Lower lobe of right lung (tissue), 2 donors: ENCODE data around the gene CFDP1. TPM values are rescaled to one million over a fixed set of nuclear protein-coding genes. Genes with fewer than 3 reads are reported as not detected.

ENCODE experiments used
- ATAC-seq, 2 donors: fragments of 200-7000 bp; cut with Tn5 transposase; one replicate each; pipeline ENCODE4 v1.9.1; 2020 to 2022; ENCODE audit warnings: mild to moderate bottlenecking in 2 of 2, moderate library complexity in 2 of 2
- DNase-seq: peaks from one replicate; pipeline ENCODE4 v3.0.0-alpha.2; 2020
- H3K27ac ChIP-seq: fragments of 200-600 bp; one replicate; pipeline ENCODE4 v1.8.0; 2022
- H3K27me3 ChIP-seq: fragments of 200-600 bp; one replicate; pipeline ENCODE4 v1.8.0; 2022; ENCODE audit warnings: low read depth
- H3K36me3 ChIP-seq: fragments of 200-600 bp; one replicate; pipeline ENCODE4 v1.8.0; 2022; ENCODE audit warnings: mild to moderate bottlenecking
- H3K4me1 ChIP-seq: fragments of 200-600 bp; one replicate; pipeline ENCODE4 v1.8.0; 2022
- H3K4me3 ChIP-seq: fragments of 200-600 bp; one replicate; pipeline ENCODE4 v1.8.0; 2022; ENCODE audit warnings: mild to moderate bottlenecking
- H3K9me3 ChIP-seq: fragments of 200-600 bp; one replicate; pipeline ENCODE4 v1.8.0; 2022
- intact Hi-C: fragments of 100-400 bp; cut with DNase I; formaldehyde crosslinking; loops from one replicate; pipeline ENCODE4 v1.11.0; 2022
- total RNA-seq: library from RNA; stranded (reverse); fragmentation: NEBNext Ultra II Directional; extraction: Animal tissue kit (Norgen Biotek cat#: 25700); gene quantifications from one replicate; pipeline ENCODE4 v1.2.1, GENCODE V29; 2021
- TF ChIP-seq, protein P1 (sequence below): fragments of 200-600 bp; IDR thresholded peaks from one replicate; pipeline ENCODE4 v1.8.0; 2022; ENCODE audit warnings: antibody characterized with exemption, mild to moderate bottlenecking
- donor health status: DM: no; HTN: yes; CAD: no; lungs with severe emphysema.

The CFDP1 gene
- total RNA-seq, 1 donor from 2014 or later = 57.7 TPM

DNA sequence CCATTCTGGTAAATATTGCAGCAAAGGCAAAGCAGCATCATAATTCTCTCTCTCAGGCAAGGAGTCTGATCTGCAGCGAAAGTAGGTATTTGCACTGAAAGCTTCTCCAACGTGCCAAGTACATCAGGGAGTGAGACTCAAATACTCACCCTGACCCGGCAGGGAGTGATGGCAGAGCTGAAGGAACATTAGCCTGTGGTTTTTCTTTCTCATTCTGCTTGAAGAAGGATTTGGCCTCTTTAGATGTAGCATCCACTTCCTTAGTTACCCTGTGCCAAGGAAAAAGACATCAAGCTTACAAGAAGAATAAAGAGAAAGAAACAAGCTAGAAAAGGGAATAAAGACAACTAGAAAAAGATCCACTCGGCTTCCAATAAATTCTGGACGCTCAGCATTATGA is 38.4 kb downstream of the CFDP1 start:
- no peak for ATAC-seq
- Histone ChIP-seq H3K4me1 (no peaks in the 10 kb centered on the region), H3K9me3 (no peaks in the 10 kb centered on the region), H3K4me3 (no peak overlapping the region), H3K36me3 (peaks cover 25% of the 10 kb centered on the region), H3K27ac (no peak overlapping the region), H3K27me3 (no peaks in the 10 kb centered on the region)
- no peak for DNase-seq
- TF ChIP-seq, protein P1, sequence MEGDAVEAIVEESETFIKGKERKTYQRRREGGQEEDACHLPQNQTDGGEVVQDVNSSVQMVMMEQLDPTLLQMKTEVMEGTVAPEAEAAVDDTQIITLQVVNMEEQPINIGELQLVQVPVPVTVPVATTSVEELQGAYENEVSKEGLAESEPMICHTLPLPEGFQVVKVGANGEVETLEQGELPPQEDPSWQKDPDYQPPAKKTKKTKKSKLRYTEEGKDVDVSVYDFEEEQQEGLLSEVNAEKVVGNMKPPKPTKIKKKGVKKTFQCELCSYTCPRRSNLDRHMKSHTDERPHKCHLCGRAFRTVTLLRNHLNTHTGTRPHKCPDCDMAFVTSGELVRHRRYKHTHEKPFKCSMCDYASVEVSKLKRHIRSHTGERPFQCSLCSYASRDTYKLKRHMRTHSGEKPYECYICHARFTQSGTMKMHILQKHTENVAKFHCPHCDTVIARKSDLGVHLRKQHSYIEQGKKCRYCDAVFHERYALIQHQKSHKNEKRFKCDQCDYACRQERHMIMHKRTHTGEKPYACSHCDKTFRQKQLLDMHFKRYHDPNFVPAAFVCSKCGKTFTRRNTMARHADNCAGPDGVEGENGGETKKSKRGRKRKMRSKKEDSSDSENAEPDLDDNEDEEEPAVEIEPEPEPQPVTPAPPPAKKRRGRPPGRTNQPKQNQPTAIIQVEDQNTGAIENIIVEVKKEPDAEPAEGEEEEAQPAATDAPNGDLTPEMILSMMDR = no peak
- intact Hi-C loops = no loop called here

DNA sequence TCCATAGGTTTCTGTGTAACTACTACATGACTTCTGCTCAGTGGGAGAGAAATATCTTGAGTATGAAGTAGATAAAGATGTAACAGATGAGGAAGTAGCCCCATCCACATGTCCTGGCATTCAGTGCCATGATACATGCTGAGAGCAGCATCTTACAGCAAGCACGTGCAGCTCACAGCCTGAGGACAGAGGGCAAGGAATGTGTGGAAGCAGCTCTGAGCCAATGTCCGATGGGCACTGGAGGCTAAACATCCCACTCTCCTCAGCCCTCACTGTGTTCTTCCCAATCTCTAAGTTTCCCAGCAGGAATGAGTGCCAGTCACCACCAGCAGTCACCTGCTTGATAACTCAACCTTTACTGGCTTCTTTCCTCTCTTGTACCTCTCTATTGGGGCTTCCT is 40.4 kb downstream of the CFDP1 start:
- intact Hi-C loops = no loop called here
- H3K27me3 ChIP-seq = no peaks in the 10 kb centered on the region
- H3K27ac ChIP-seq = no peak overlapping the region
- H3K4me1 ChIP-seq = peaks cover 17% of the 10 kb centered on the region
- H3K36me3 ChIP-seq = peaks cover 26% of the 10 kb centered on the region
- TF ChIP-seq, protein P1 = no peak
- ATAC-seq (no peak), DNase-seq (no peak)
- no peaks in the 10 kb centered on the region for H3K9me3 ChIP-seq
- no peak overlapping the region for H3K4me3 ChIP-seq

DNA sequence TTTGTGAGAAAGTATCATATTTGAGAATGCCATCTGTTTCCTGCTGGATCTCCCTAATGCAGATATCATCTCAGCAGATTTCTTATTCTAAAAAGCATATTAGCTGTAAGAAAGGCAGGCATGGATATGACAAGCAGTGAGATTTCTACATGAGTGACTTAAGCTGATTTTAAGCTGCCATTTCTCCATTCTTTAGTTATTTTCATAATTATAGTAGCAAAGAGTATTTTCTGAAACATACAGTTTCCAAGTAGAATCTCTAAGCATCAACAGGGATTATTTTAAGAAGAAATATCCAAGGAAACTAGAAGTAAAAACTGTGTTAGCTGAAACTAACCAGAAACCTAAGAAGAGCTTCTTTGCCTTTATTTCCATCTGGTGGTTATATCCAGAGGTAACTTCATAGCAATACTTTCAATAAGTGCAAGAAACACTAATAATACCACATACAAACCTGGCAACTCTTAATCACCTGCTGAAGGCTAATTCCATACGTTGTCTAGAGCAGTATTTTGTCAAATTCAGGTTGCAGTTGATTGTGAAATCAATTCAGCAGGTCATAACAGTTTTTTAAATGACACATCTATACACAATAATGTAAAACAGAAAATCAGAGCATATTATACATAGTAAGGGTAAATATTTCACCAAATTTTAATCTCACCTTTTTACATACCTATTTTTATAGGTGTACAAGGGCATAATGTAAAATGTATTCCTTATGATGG is 42.2 kb downstream of the CFDP1 start:
- no peak for DNase-seq
- intact Hi-C loops = no loop called here
- H3K27me3 ChIP-seq = no peaks in the 10 kb centered on the region
- H3K4me1 ChIP-seq = peaks cover 17% of the 10 kb centered on the region
- H3K27ac ChIP-seq = no peak overlapping the region
- TF ChIP-seq, protein P1 = no peak
- H3K9me3 ChIP-seq = no peaks in the 10 kb centered on the region
- no peak for ATAC-seq
- no peak overlapping the region for H3K4me3 ChIP-seq
- H3K36me3 ChIP-seq = peaks cover 33% of the 10 kb centered on the region

DNA sequence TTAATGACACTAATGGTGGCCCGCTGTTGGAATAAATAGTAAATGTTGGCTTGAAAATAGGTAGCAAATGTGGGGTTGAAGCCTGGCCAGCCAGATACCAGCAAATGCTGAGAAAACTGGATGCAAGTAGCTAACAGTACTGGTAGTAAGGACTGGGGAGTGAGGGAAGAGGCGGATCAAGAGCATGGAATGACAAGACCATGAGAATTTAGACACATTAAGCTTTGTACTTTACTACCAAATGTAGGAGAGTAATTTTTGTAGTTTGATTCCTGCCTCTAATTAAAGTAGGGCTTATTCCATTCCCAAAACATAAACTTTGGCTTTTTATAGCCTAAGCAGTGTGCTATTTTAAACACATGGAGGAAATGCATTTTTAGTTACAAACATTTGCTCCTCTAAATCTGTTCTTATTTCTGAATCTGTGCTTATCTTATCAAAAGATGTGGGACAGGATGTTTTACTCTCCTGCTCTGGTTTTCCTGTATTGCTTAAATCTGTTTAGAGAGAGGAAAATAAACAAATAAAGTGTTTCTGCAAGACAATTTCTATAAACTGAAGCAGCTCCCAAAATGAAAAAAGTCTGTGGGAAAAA is 44.1 kb downstream of the CFDP1 start:
- TF ChIP-seq, protein P1 = no peak
- no peak for ATAC-seq
- H3K9me3 ChIP-seq = no peaks in the 10 kb centered on the region
- H3K27me3 ChIP-seq = no peaks in the 10 kb centered on the region
- H3K4me3 ChIP-seq = no peak overlapping the region
- H3K4me1 ChIP-seq = peaks cover 29% of the 10 kb centered on the region
- DNase-seq = no peak
- intact Hi-C loops = loop anchor here (10.0 kb wide), 1 partner anchor 154 kb away; no protein-coding TSS in a partner anchor
- H3K27ac ChIP-seq = no peak overlapping the region
- peaks cover 23% of the 10 kb centered on the region for H3K36me3 ChIP-seq

DNA sequence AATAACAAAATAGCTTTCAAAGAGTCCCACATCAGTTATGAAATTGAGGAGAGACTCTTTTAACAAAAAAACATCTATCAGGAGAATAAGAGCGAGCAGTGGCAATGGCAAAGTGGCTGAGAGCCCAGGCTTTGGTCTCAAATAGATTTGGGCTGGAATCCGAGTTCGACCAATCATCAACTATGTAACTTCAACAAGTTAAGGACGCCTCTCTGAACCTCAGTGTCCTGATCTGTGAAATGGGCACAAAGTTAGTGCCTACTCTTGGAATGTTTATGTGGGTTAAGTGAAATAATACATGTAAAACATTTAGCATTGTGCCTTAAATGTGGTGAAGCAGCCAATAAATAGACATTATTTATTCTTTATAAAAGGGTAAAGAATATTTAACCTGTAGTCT is 45.4 kb downstream of the CFDP1 start:
- TF ChIP-seq, protein P1 = no peak
- no peak for ATAC-seq
- Histone ChIP-seq H3K9me3 (no peaks in the 10 kb centered on the region), H3K4me1 (peaks cover 29% of the 10 kb centered on the region), H3K27ac (no peak overlapping the region), H3K36me3 (peaks cover 16% of the 10 kb centered on the region), H3K27me3 (no peaks in the 10 kb centered on the region), H3K4me3 (no peak overlapping the region)
- no peak for DNase-seq
- intact Hi-C loops = loop anchor here (10.0 kb wide), 1 partner anchor 153 kb away; no protein-coding TSS in a partner anchor
